ENCODE measurements around the gene SPDYC. TPM values are rescaled to one million over a fixed set of nuclear protein-coding genes. Genes with fewer than 3 reads are reported as not detected.

Gene SPDYC, protein sequence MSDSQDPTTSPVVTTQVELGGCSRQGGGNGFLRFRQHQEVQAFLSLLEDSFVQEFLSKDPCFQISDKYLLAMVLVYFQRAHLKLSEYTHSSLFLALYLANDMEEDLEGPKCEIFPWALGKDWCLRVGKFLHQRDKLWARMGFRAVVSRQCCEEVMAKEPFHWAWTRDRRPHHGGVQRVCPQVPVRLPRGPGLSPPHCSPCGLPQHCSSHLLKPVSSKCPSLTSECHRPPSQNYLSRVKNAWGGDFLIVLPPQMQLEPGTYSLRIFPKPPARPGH
- not detected in 2 replicates for total RNA-seq

DNA sequence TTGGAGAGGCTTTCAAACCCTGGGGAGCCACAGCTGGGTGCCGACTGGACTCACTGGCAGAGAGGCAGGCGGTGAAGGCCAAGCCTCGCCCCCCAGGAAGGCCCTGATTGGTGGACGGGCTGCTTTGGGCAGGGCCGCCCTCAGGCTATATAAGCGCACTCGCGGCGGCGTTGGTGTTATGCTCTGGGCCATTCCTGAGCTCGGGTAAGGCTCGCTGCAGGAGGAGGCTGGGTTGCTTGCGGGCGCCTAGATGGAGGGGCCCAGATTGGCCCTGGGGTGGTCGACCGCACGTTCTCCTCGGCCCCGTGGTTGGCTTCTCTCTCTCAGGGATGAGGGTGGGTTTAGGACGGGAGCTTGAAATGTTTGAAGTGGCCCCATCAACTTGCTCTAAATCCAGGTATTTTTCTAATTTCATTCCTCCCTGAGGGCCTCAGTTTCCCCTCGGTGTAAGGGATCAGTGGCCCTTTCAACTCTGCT is at the start of gene SPDYC:
Gene SPDYC (plus strand): TSS at position 176 of the 477 bp plus-strand sequence. CDS start 1,125 bp downstream, outside the sequence.

DNA sequence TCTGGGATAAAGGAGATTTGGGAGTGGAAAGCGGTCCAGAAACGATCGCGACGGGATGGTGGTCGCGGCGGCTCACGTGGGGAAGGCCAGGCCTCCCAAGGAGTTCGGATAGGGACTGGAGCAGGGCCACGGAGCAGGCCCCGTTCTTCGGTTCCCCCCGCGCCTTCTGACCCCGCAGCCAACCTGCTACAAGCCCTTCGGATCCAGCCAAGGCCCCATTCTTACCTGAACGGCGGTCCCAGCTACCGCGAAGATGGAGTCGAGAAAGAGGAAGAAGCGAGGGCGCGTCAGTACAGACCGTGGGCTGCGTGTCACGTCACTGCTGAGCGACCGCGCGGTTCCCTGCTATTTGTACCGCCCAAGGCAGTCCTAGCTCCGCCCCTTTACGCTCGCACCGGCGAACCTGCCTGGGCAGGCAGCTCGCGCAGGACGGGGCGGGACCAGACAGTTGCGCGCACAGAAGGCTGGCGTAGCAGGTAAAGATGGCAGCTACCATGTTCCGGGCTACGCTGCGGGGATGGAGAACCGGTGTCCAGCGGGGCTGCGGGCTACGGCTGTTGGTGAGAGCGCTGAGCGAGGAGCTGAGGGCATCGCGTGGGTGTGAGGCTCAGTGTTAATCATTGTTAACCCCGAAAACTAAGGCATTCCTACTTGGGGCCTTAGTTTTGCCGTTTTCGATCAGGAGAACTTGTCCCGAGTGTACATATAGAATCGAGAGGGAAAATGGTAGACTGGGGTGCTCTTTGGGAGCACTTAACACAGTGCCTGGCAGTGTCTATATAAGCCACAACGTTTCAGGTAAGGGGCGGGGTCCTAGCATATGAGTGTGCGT is 48.0 kb upstream of the SPDYC start, which contains the start of the genes FAU and MRPL49:
Gene FAU (minus strand): TSS at position 270 of the 832 bp plus-strand sequence. CDS start 321 bp downstream, outside the sequence.
Gene MRPL49 (plus strand): TSS at position 457 of the 832 bp plus-strand sequence. CDS start 26 bp downstream, at position 483.

DNA sequence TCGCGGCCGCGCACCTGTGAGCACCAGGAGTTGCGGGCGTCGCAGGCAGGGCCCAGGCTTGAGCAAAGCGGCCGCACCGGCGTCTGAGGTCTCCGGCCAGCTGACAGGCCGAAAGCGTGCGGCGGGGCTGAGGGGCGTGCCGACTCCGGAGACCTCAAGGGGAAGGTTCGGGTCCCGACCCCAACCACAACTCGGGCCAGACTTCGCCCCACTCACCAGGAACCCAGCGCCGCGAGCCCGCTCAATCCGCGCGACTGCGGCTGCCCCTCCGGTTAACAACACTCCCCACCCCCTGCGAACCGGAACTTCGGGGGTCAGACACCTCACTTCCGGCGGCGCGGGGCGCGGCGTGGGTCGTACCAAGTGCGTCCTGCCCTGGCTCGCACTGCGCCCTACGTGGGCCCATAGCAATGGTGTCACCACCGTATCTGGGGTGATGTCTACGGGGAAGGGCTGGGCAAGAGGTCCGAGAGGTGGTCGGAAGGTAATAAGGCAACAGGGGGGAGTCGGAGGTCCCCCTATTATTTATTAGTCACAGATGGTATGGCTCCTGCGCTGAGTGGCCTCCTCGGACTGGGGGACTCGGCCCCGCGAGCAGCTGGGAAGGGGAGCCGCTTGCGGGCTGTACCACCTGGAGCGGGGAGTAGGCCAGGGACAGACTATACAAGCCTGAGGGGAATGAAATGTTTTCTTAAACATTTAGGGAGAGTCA is 35.6 kb upstream of the SPDYC start, which contains the start of gene SYVN1:
Gene SYVN1 (minus strand): TSS at position 280 of the 712 bp plus-strand sequence. CDS start 918 bp downstream, outside the sequence.

DNA sequence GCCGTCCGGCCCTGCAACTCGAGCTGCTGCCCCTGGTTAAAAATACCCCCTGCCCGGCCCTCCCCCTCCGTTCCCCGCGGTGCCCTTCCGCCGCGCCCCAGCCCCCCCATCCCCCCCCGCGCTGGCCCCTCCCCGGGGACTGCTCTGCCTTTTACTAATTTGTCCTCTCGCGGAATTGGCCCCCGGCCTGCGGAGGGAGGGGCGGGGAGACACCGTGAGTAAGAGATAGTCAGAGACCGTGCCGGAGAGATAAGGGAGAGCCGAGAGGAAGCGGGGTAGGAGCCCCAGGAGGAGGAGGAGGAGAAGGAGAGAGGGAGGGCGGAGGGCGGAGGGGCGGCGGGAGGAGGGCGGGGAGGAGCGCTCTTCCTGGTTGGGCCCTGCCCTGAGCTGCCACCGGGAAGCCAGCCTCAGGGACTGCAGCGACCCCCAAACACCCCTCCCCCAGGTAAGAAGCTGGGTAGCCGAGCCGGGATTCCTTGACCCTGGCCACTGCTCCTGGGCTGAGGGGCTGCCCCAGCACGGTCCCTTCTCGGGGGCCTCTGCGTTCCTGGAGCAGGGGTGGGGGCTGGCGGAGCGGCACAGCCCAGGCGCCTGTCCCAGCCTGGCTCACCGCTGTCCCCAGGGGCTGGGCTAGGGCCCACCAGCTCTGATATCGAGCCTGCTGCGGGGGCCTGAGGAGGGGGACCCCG is 11.7 kb downstream of the SPDYC start, which contains the start of gene CAPN1:
Gene CAPN1 (plus strand): TSS at position 360 of the 689 bp plus-strand sequence. CDS start 774 bp downstream, outside the sequence.

Other genes with a start within 250 kb of the SPDYC start
- 16.4 and 28.7 TPM in 2 replicates for gene PPP2R5B, start 245.5 kb upstream of the SPDYC start, total RNA-seq
- gene GPHA2, start 234.3 kb upstream of the SPDYC start, total RNA-seq: not detected in 2 replicates
- gene MAJIN, start 198.1 kb upstream of the SPDYC start, total RNA-seq: not detected in 2 replicates
- gene BATF2, start 173.3 kb upstream of the SPDYC start, total RNA-seq: 0.19 and 0.31 TPM in 2 replicates
- 157 and 167 TPM in 2 replicates for gene ARL2, start 156.1 kb upstream of the SPDYC start, total RNA-seq
- gene SNX15, start 142.8 kb upstream of the SPDYC start, total RNA-seq: 18.7 and 21.1 TPM in 2 replicates
- 20.9 and 37.1 TPM in 2 replicates for gene SAC3D1, start 129.0 kb upstream of the SPDYC start, total RNA-seq
- gene NAALADL1, start 111.7 kb upstream of the SPDYC start, total RNA-seq: 13.0 and 32.8 TPM in 2 replicates
- gene CDCA5, start 86.2 kb upstream of the SPDYC start, total RNA-seq: 7.2 and 25.9 TPM in 2 replicates
- 51.1 and 54.4 TPM in 2 replicates for gene ZFPL1, start 86.0 kb upstream of the SPDYC start, total RNA-seq
- 185 and 355 TPM in 2 replicates for gene VPS51, start 74.0 kb upstream of the SPDYC start, total RNA-seq
- gene TM7SF2, start 58.4 kb upstream of the SPDYC start, total RNA-seq: 9.6 and 18.6 TPM in 2 replicates
- gene ZNHIT2, start 52.5 kb upstream of the SPDYC start, total RNA-seq: 19.8 and 31.6 TPM in 2 replicates
- gene FAU, start 48.1 kb upstream of the SPDYC start, total RNA-seq: 496 and 642 TPM in 2 replicates
- 57.9 and 90.9 TPM in 2 replicates for gene MRPL49, start 47.9 kb upstream of the SPDYC start, total RNA-seq
- gene SYVN1, start 35.7 kb upstream of the SPDYC start, total RNA-seq: 16.4 and 16.6 TPM in 2 replicates
- 363 and 398 TPM in 2 replicates for gene CAPN1, start 11.7 kb downstream of the SPDYC start, total RNA-seq
- 4.6 and 21.3 TPM in 2 replicates for gene POLA2, start 91.7 kb downstream of the SPDYC start, total RNA-seq
- 22.4 and 27.5 TPM in 2 replicates for gene CDC42EP2, start 144.6 kb downstream of the SPDYC start, total RNA-seq
- gene DPF2, start 163.6 kb downstream of the SPDYC start, total RNA-seq: 23.7 and 26.5 TPM in 2 replicates
- 0.08 TPM in 1 of 2 replicates, not detected in the other for gene TIGD3, start 184.5 kb downstream of the SPDYC start, total RNA-seq
- gene SLC25A45, start 212.4 kb downstream of the SPDYC start, total RNA-seq: 0.23 and 1.4 TPM in 2 replicates
- gene FRMD8, start 216.4 kb downstream of the SPDYC start, total RNA-seq: 55.0 and 62.9 TPM in 2 replicates

All from hair follicular keratinocyte (primary cell).